Natural killer cell (primary cell): Measurements from ENCODE around the gene STK33. TPM values are rescaled to one million over a fixed set of nuclear protein-coding genes. Genes with fewer than 3 reads are reported as not detected.

ENCODE experiments used
- ATAC-seq, 3 donors: fragments of 150-1000 bp in 2 of 3; fragments of 200-7000 bp in 1 of 3; cut with Tn5 transposase; 1 replicate in 1 of 3; 2 replicates in 2 of 3; pipeline ENCODE4 v1.10.0; 2021; ENCODE audit warnings: mild to moderate bottlenecking in 2 of 3, moderate library complexity in 2 of 3
- DNase-seq, 2 donors: peaks; one replicate each; pipeline versions ENCODE4 v3.0.0 to v3.0.0-alpha.2; 2013 to 2021; ENCODE audit warnings: mixed read lengths in 1 of 2
- H3K27ac ChIP-seq: one replicate; pipeline ENCODE4 v1.5.1; 2013; ENCODE audit warnings: mild to moderate bottlenecking, low read length
- H3K27me3 ChIP-seq: one replicate; pipeline ENCODE4 v1.6.1; 2013; ENCODE audit warnings: low read length; ENCODE audit not compliant: control insufficient read depth, insufficient read depth
- H3K36me3 ChIP-seq: one replicate; pipeline ENCODE4 v1.6.1; 2013; ENCODE audit warnings: low read length; ENCODE audit not compliant: control insufficient read depth, insufficient read depth
- H3K4me1 ChIP-seq: one replicate; pipeline ENCODE4 v1.6.1; 2013; ENCODE audit warnings: low read length; ENCODE audit not compliant: control insufficient read depth, insufficient read depth
- H3K4me3 ChIP-seq: one replicate; pipeline ENCODE4 v1.5.1; 2013; ENCODE audit warnings: low read length
- H3K9me3 ChIP-seq: one replicate; pipeline ENCODE4 v1.6.1; 2013; ENCODE audit warnings: low read length; ENCODE audit not compliant: control insufficient read depth, insufficient read depth
- H3K27ac Mint-ChIP-seq, 2 donors: one replicate each; pipeline ENCODE4 v1.8.0; 2022; ENCODE audit warnings: mild to moderate bottlenecking in 2 of 2, mixed read lengths in 2 of 2, moderate library complexity in 1 of 2
- H3K27me3 Mint-ChIP-seq, 2 donors: one replicate each; pipeline ENCODE4 v1.8.0; 2022; ENCODE audit warnings: low read depth in 2 of 2, mixed read lengths in 2 of 2
- H3K36me3 Mint-ChIP-seq: one replicate; pipeline ENCODE4 v1.8.0; 2022; ENCODE audit warnings: mixed read lengths
- H3K4me1 Mint-ChIP-seq, 2 donors: one replicate each; pipeline ENCODE4 v1.8.0; 2022; ENCODE audit warnings: mixed read lengths in 2 of 2
- H3K4me3 Mint-ChIP-seq: one replicate; pipeline ENCODE4 v1.8.0; 2022; ENCODE audit warnings: mild to moderate bottlenecking, moderate library complexity, mixed read lengths
- H3K9me3 Mint-ChIP-seq, 2 donors: one replicate each; pipeline ENCODE4 v1.8.0; 2022; ENCODE audit warnings: mixed read lengths in 2 of 2
- WGBS: methylation state at CpG from one replicate; pipeline ENCODE4 v1.1.7; 2013; ENCODE audit warnings: missing lambda C conversion rate; ENCODE audit not compliant: insufficient coverage; 5-methylcytosine and 5-hydroxymethylcytosine counted together
- intact Hi-C: fragments of 100-400 bp; cut with micrococcal nuclease; formaldehyde crosslinking; loops from one replicate; pipeline ENCODE4 v1.14.2; 2022
- total RNA-seq, 4 donors: library from RNA; stranded (reverse); fragments of 120-200 nt in 1 of 4; gene quantifications; one replicate each; pipeline versions ENCODE4 v1.2.3 to v1.2.4, GENCODE V29; 2013 to 2022
- TF ChIP-seq, protein P1 (sequence below): fragments of 200-600 bp; IDR thresholded peaks from one replicate; pipeline ENCODE4 v1.8.0; 2022; ENCODE audit warnings: antibody characterized with exemption

Gene STK33
- total RNA-seq, 3 donors from 2014 or later (not counting 1 experiment from before 2014, with no cell fraction given) = 0.24 TPM; not detected in 2

- no peak for ATAC-seq
- 58% methylated on average over 2 of the region's 4 CpGs for WGBS
These were observed 48.2 kb downstream of the STK33 start for GRCh38 chr11:8545698-8546366.

GRCh38 chr11:8544807-8545206, 49.2 kb downstream of the STK33 start:
- DNase-seq = no peak
- H3K27ac ChIP-seq = no peak overlapping the region
- H3K36me3 ChIP-seq = no peaks in the 10 kb centered on the region
- no peak for ATAC-seq
- H3K36me3 Mint-ChIP-seq = no peaks in the 10 kb centered on the region
- TF ChIP-seq, protein P1, sequence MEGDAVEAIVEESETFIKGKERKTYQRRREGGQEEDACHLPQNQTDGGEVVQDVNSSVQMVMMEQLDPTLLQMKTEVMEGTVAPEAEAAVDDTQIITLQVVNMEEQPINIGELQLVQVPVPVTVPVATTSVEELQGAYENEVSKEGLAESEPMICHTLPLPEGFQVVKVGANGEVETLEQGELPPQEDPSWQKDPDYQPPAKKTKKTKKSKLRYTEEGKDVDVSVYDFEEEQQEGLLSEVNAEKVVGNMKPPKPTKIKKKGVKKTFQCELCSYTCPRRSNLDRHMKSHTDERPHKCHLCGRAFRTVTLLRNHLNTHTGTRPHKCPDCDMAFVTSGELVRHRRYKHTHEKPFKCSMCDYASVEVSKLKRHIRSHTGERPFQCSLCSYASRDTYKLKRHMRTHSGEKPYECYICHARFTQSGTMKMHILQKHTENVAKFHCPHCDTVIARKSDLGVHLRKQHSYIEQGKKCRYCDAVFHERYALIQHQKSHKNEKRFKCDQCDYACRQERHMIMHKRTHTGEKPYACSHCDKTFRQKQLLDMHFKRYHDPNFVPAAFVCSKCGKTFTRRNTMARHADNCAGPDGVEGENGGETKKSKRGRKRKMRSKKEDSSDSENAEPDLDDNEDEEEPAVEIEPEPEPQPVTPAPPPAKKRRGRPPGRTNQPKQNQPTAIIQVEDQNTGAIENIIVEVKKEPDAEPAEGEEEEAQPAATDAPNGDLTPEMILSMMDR = no peak
- H3K4me1 ChIP-seq = no peaks in the 10 kb centered on the region
- 100% methylated on average over 1 of the region's 1 CpG for WGBS
- H3K27me3 Mint-ChIP-seq = peaks cover 3 to 13% of the 10 kb centered on the region in 2 donors
- no peak overlapping the region for H3K4me3 Mint-ChIP-seq
- intact Hi-C loops = no loop called here
- no peaks in the 10 kb centered on the region for H3K9me3 ChIP-seq
- no peak overlapping the region for H3K27ac Mint-ChIP-seq
- H3K9me3 Mint-ChIP-seq = no peaks in the 10 kb centered on the region
- H3K4me3 ChIP-seq = no peak overlapping the region
- H3K27me3 ChIP-seq = no peaks in the 10 kb centered on the region
- no peaks in the 10 kb centered on the region for H3K4me1 Mint-ChIP-seq

More at GRCh38 chr11:8545698-8546366, 48.2 kb downstream of the STK33 start:
- no peaks in the 10 kb centered on the region for H3K9me3 Mint-ChIP-seq
- DNase-seq = no peak
- no peak overlapping the region for H3K27ac Mint-ChIP-seq
- intact Hi-C loops = no loop called here
- H3K4me3 Mint-ChIP-seq = no peak overlapping the region
- H3K4me1 ChIP-seq = no peaks in the 10 kb centered on the region
- H3K27ac ChIP-seq = no peak overlapping the region
- H3K36me3 ChIP-seq = no peaks in the 10 kb centered on the region
- H3K27me3 Mint-ChIP-seq = peaks cover 5 to 13% of the 10 kb centered on the region in 2 donors
- no peak overlapping the region for H3K4me3 ChIP-seq
- H3K36me3 Mint-ChIP-seq = no peaks in the 10 kb centered on the region
- TF ChIP-seq, protein P1 = no peak
- no peaks in the 10 kb centered on the region for H3K4me1 Mint-ChIP-seq
- no peaks in the 10 kb centered on the region for H3K27me3 ChIP-seq
- H3K9me3 ChIP-seq = no peaks in the 10 kb centered on the region

DNA sequence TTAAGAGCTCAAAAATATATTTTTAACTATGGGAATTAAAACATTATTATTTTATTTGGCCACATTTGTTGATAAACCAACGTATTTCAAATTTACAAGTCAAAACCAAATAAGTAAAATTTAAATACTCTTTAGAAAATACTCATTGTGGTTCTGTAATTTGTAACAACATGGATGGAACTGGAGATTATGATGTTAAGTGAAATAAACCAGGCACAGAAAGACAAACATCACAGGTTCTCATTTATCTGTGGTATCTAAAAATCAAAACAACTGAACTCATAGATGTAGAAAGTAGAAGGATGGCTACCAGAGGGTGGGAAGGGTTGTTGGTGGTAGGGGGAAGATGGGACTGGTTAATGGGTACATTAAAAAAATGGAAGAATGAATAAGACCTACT, 50.8 kb downstream of the STK33 start:
- Histone ChIP-seq H3K4me1 (no peaks in the 10 kb centered on the region), H3K27ac (no peak overlapping the region), H3K36me3 (no peaks in the 10 kb centered on the region), H3K27me3 (no peaks in the 10 kb centered on the region), H3K4me3 (no peak overlapping the region), H3K9me3 (no peaks in the 10 kb centered on the region)
- ATAC-seq (no peak), DNase-seq (no peak)
- no peaks in the 10 kb centered on the region for H3K36me3 Mint-ChIP-seq
- TF ChIP-seq, protein P1 = no peak
- H3K9me3 Mint-ChIP-seq = no peaks in the 10 kb centered on the region
- H3K27me3 Mint-ChIP-seq = peaks cover 3 to 13% of the 10 kb centered on the region in 2 donors
- H3K27ac Mint-ChIP-seq = no peak overlapping the region
- WGBS = no CpG with 5 or more reads among the region's 1 CpG
- intact Hi-C loops = no loop called here
- no peak overlapping the region for H3K4me3 Mint-ChIP-seq
- H3K4me1 Mint-ChIP-seq = no peaks in the 10 kb centered on the region

DNA sequence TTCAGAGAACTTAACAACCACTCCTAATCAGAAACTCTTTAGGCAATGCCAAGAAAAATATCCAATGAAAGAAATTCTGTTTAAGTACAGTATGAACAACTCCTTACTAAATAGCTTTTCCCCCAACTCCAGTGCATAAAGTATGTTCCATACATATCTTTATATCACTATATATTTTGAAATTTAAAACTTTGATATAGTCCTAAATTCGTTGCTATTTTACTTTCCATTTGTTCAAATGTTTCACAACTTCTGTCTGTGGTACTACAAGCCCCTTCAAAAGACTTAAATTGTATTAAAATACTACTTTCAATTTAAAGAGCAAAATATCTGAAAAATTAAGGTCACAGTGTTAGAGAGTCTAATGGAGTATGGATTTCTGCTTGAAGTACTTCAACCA, 52.6 kb downstream of the STK33 start:
- no CpG with 5 or more reads among the region's 1 CpG for WGBS
- TF ChIP-seq, protein P1 = no peak
- intact Hi-C loops = no loop called here
- H3K9me3 ChIP-seq = no peaks in the 10 kb centered on the region
- ATAC-seq (no peak), DNase-seq (no peak)
- Mint-ChIP-seq H3K4me3 (no peak overlapping the region), H3K27ac (no peak overlapping the region), H3K36me3 (no peaks in the 10 kb centered on the region), H3K27me3 (peaks cover 3 to 6% of the 10 kb centered on the region in 2 donors), H3K9me3 (no peaks in the 10 kb centered on the region), H3K4me1 (no peaks in the 10 kb centered on the region)
- no peak overlapping the region for H3K4me3 ChIP-seq
- H3K36me3 ChIP-seq = no peaks in the 10 kb centered on the region
- no peaks in the 10 kb centered on the region for H3K4me1 ChIP-seq
- no peaks in the 10 kb centered on the region for H3K27me3 ChIP-seq
- H3K27ac ChIP-seq = no peak overlapping the region
